Raji (cell line): ENCODE measurements around the gene MYO1H.

Source experiments
- POLR2A ChIP-seq: IDR thresholded peaks from 2 replicates; pipeline ENCODE4 v1.6.1; 2011; ENCODE audit warnings: low read depth, low read length, control low read depth; ENCODE audit not compliant: insufficient read depth

Gene MYO1H, protein sequence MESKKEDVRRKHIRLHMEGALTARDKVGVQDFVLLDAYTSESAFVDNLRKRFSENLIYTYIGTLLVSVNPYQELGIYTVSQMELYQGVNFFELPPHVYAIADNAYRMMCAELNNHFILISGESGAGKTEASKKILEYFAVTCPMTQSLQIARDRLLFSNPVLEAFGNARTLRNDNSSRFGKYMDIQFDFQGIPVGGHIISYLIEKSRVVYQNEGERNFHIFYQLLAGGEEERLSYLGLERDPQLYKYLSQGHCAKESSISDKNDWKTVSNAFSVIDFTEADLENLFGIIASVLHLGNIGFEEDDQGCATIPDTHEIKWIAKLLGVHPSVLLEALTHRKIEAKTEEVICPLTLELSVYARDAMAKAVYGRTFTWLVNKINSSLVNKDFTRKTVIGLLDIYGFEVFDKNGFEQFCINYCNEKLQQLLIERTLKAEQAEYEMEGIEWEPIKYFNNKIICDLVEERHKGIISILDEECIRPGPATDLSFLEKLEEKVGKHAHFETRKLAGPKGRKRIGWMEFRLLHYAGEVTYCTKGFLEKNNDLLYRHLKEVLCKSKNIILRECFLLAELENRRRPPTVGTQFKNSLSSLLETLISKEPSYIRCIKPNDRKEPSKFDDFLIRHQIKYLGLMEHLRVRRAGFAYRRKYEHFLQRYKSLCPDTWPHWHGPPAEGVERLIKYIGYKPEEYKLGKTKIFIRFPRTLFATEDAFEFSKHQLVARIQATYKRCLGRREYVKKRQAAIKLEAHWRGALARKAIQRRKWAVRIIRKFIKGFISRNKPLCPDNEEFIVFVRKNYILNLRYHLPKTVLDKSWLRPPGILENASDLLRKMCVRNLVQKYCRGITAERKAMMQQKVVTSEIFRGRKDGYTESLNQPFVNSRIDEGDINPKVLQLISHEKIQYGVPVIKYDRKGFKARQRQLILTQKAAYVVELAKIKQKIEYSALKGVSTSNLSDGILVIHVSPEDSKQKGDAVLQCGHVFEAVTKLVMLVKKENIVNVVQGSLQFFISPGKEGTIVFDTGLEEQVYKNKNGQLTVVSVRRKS

DNA sequence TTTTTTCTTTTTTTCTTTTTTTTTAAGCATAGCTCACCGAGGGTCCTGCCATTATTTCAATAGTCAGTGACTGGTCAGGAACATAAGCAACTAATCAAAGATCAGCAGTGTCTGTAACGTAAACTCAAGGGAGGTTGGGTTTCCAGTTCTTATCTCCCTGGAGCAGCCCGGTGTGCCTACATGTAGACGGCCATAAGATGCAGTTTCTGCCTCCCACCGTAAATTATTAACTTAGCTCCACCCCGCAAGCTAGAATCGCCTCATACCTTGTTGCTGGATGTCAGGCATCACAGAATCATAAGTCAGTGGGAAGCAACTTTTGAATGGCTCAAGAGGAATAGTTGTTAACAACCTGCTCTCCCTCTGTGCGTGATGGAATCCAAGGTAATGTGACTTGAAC, at the start of gene MYO1H:
TSS of gene MYO1H (plus strand) at position 312 of the 400 bp plus-strand sequence. CDS start at position 373, 61 bp downstream.
- no peak for TF ChIP-seq POLR2A

DNA sequence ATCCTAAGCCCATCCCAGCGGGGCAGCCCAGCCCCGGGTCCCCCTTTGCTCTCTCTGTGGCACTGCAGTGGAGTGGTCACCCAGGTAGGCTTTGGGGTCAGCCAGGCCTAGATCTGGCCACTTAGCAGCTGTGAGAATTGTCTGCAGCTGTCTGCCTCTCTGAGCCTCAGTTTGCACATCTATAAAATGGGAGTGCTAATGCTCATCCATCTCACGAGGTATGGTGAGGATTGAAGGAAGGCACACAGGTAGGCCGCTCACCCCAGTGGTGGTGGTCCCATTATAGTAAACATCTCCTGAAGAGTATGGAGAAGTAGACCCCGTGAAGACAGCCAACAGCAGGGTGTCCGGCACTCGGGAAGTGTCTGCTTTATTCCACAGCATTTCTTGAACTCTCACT, 47.9 kb upstream of the MYO1H start:
- no peak for TF ChIP-seq POLR2A

DNA sequence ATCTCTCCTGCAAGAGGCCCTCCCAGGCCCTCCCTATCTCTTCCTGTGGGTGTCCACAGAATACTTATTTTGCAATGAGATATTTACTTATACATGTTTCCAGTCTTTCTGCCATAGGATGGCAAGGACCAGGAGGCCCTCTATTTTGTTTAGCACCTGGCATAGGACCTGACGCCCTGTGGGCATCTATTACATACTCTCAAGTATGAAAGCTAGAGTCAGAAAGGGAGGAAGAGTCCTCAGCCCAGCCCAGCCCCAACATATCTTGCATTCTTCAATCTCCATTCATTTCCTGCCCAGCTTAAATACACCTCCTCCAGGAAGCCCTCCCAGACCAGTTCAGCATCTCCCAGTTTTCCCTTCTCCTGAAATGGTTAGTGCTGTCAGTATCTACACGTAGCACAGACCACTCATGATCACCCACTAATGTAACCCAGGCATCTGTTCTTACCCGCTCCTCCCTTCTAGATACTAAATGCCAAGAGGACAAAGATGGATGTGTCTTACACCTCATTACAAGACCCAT, 46.0 kb upstream of the MYO1H start:
- TF ChIP-seq POLR2A = no peak

DNA sequence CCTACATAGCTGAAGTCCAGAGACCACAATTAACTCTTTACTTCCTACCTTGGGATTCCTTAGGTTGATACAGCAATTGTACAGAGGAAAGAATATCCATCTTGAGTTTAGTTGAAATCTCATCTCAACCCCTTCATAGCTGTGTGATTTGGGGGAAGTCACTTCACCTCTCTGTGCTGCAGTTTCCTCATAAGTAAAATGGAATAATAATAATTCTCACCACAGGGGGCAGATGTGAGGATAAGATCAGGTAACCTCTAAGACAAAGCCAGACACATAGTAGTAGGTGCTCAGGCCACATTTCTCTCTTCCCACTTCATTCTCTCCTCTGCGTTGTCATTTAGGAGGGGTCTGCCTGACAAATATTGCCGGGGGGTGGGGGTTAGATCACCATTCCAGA, 45.3 kb upstream of the MYO1H start:
- no peak for TF ChIP-seq POLR2A

DNA sequence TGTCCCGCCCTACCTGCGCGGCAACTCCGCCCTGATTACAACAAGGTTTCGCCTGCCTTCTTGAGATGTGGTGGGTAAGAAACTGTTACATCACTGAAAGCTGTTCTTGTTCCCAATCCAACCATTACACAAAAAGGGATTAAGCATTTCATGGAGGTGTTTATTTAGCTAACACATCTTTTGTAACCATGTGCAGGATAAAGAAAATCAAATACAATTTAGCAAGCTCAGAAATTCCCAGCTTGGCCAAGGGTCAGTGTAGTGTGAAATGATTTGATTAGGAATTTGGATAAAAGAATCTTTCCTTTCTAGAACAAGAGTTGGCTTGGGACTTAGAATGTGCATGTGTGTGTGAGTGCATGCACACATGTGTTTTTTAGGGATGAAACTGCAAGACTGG, 44.9 kb upstream of the MYO1H start:
- TF ChIP-seq POLR2A = no peak

DNA sequence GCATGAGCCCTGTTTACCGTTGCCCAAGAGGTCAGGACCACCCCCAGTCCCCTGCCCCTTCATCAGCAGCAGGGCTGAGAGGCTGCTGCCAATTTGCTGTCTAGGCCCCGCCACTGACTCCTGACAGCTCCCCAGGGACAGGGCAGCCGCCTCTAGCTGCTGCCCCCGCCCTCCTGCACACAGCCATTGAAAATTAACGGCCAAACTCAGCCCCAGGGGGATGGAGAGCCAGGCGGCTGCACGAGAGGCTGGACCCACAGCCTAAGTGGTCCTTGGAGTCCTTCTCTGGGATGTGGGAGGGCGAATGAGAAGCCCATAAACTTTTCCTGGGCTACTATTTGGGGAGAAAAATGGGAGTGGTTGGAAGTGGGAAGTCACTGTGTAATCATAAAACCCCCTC, 43.2 kb upstream of the MYO1H start:
- no peak for TF ChIP-seq POLR2A

DNA sequence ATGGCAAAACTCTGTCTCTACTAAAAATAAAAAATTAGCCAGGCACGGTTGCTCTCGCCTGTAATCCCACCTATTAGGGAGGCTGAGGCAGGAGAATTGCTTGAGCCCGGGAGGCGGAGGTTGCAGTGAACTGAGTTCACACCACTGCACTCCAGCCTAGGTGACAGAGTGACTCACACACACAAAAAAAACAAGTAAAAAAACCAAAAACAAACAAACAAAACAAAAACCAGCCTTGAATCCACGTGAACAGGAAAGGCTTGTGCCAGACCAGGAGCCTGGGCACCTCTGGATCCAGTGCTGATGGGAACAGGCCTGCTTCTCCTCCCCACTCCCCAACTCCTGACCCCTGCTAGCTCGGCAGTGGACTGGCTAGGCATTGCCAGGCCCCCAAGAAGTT, 42.2 kb upstream of the MYO1H start:
- TF ChIP-seq POLR2A = no peak

DNA sequence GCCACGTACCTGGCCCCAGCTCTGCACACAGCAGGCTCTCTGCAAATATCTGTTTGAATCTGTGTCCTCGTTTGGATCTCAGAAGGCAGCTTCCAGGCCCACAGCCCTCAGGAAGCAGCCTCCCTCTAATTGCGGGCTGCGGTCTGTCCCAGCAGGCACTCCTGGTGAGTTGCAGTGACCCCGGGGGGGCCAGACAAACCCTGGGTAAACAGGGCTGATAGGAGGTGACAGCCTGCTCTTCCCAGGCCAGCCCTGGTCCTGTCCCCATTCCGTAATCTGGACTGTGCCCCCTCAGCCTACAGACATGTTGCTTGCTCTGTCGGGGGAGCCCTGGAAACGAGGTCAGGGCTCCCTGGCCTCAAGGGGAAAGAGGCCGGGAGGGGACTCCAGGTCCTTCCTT, 40.6 kb upstream of the MYO1H start:
- TF ChIP-seq POLR2A = no peak

DNA sequence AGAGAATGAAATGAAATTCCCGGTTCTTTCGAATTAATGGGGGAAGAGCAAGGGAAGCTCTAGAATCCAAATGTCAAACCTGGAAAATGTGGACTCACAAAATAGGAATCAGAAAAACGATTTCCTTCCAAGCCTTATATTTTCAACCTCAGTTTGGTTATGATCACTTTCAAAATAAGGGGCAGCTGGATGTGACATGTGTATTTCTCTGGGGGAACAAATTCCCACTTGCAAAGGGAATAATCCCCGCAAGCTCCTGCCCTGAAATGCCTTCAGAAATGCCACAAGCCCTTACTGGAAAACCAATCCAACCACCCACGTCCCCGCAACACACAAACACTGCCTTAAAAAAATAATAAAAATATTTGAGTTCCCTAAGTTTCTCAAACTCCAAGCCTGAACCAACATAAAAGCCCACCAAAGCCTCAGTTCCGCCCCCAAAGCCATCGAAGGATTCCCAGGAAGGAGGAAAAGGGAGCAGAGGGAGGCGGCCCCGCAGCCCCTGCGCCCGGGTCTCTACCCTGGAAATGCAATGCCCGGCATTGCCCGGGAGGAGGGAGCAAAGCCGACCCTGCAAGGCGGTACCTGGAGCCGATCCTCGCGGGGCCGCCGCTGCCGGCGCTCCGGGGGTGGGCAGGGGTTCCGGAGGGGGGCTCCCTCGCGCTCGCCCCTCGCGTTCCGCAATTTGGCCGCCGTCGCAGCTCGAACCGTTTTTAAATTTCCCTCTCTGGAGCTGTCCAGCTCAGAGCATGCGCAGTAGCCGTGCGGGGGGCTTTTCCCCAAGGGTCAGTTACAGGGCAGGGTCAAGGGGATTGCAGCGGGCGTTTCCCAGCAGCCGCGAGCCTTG, 38.9 kb upstream of the MYO1H start, which contains the start of gene FOXN4:
TSS of gene FOXN4 (minus strand) at position 751 of the 847 bp plus-strand sequence. CDS start 963 bp downstream, outside the sequence.
- TF ChIP-seq POLR2A = no peak

DNA sequence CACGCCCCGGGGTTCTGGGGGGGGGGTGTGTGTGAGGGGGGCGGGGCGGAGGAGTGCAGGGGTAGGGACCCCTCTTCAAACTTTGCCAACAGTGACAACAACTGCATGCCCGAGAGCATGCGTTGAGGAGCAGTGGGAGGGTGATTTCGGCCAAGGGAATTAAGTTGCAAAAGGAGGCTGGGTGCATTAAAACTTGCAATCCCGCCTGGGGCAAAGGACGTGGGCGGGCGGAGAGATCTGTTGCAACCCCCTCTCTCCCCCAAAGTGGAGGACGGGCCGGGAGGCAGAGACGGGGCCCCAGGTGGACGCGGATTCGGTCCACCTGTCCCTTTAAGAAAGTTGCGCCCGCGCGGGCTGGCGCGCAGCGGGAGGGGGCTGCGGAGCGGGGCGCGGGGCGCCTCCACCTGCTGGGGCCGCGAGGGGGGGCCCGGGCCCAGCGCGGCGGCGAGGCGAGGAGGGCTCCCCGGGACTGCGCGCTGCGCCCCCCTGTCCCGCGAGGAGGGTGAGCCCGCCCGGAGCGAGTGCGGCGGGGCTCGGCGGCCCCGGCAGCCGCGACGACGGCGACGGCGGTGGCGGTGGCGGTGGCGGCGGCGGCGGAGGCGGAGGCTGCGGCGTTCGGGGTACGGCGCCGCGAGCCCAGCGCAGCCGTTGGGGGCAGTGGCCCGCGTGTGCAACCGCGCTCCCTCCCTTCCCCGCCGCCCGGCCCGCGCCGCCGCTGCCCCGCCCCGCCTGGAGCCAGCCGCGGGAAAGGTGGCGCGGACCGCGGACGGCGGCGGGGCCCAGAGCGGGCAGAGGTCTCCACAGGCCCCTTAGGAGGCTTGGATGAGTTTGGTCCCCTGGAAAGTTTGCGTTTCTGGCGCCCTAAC, 38.1 kb upstream of the MYO1H start:
- no peak for TF ChIP-seq POLR2A

DNA sequence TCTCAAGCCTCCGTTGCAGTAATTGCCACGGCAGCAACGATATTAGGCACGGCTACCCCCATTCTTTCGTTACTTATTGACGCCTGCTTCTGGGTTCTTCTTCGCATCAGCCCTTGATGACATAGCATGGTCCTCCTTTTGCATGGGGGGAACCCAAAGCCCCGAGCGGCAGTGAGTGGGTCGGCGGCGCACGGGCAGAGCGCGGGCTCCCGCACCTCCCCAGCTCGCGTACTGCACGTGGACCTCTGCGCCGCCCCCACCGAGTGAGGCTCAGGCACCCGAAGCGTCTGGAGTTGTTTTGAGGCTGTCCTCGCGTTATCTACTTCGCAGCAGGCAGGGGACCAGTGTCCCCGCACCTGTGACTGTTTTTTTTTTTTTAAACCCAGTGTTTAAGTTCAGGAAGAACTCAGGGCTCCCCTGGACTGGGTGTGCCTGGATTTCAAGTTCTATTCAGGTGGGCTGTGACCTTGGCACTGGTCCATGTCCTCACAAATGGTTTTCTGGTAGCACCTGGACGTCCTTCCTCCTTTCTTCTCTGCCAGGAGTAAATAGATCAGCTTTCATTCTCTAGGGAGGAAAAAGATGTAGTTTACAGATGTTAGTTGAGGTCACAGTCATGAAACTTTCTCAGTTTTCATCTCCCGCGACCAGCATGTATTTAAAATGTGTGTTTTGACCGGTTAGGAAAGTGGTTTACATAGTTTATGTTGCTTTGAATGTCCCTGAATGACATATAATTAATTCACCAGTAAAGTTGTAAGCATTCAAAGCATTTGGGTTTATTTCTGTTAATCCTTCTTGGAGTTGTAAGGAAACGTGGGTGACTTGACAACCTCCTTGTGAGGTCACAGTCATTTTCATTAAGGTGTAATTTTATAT, 37.2 kb upstream of the MYO1H start:
- no peak for TF ChIP-seq POLR2A

DNA sequence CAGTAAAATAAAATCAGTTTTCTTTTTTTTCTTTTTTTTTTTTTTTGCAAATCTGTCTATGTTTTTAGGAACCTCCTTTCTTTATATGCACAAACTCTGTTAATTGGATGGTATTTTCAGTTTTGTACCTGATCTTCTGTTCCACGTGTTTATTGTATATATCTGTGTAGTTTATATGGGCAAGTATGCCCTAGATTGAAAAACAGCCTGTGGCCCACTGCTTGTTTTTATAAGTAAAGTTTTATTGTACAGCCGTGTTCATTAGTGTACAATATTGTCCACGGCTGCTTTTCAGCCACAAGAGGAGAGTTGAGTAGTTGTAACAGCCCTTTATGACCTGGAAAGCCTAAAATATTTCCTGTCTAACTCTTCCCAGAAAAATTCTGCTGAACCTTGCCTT, 18.7 kb upstream of the MYO1H start:
- TF ChIP-seq POLR2A = no peak

DNA sequence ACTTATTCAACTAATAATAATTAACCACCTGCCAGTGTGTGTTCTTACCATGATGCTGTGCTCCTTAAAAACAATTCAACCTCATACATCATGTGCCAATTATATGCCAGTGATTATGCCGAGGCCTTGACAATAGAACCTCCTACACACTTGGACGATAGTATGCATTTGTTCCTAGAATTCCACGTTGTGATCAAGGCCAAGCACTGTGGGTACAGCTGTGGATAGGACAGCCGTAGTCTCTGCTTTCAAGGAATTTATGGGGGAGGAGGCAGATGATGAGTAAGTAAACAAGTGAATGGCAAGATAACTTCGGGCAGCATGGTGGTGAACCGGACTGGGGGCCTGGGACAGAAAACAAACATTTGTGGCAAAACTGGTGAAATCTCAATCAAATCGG, 18.0 kb upstream of the MYO1H start:
- TF ChIP-seq POLR2A = no peak
